ENCODE results near the gene PDK2. TPM values are rescaled to one million over a fixed set of nuclear protein-coding genes. Genes with fewer than 3 reads are reported as not detected.

PDK2 gene
- total RNA-seq, 1 experiment from 2014 or later, result 37.6 TPM

DNA sequence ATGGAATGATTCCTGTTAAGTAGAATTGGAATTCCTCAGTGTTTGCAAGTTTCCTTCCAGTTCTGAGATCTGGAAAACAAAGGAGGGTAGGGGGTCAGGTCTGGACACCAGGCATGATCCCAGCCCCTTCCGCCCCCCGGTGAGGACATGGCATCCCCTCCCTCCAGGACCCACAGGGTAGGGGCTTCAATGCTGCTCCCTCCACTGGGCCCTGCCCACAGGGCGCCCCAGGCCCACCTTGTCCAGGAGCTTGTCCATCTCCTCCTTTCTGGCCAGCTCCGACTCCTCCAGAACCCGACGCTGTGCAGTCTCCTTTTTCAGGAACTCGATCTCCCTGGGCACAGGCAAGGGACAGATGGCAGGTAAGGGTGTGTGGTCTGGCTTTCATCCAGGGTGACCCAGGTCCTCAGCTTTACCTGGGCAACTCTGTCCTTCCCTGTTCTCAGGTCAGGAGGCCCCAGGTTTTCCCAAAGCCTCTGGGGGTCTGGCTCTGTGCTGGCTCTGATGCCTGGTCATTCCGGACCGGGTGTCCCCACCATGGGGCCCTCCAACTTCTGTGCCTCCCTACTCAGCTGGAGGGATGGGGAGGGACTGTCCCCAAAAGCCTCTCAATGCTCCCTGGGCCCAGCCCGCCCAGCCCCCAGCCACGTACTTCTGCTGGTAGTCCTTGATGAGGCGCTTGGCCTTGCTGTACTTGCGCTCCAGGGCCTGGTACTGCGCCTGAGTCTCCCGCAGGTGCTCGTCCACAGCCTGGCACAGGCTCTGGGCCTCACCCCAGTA is 40.4 kb downstream of the PDK2 start:
- no peak for DNase-seq (ENCODE audit: low spot score)

DNA sequence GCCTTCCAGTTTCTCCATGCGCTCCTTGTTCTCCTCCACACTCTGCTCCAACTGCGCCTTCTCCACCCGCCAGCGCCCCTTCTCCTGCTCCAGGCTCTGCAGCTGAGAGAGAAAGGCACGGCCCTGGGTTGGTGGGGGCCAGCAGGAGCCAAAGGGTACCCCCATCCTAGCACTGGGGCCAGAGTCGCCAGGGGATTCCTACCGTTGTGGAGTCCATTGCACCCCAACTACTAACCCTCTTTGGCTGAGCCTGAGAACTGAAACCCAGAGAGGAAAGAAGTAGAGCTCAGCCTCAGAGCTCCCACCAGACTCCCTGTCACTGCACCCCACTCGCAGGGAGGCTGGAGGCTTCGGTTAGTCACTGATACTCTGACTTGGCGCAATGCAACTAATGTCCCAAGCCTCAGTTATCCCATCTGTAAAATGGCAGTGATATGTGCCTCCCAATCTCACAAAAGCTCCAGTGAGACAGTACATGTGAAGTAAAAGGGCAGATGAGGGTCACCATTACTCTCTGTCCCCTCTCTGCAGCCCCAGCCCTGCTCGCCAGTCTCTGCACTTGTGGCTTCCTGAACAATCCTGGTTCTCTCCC is 41.0 kb downstream of the PDK2 start:
- no peak for DNase-seq (ENCODE audit: low spot score)

DNA sequence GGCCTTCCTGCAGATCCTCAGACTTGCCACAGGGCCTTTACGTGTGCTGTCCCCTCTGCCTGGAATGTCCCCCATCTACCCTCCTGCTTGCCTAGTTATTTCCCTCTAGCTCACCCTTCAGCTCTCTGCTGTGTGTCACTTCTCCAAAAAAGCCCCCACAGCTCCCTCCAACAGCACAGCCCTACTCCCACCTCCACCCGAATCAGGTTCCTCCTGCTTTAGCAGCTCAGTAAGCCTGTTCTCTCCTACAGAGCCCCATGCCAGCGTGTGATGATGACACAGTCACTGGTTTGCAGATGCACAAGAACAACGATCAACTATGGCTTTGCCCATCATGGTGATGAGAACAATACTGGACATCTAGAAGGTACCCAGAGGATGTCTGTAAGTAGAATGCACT is 41.9 kb downstream of the PDK2 start:
- no peak for DNase-seq (ENCODE audit: low spot score)

DNA sequence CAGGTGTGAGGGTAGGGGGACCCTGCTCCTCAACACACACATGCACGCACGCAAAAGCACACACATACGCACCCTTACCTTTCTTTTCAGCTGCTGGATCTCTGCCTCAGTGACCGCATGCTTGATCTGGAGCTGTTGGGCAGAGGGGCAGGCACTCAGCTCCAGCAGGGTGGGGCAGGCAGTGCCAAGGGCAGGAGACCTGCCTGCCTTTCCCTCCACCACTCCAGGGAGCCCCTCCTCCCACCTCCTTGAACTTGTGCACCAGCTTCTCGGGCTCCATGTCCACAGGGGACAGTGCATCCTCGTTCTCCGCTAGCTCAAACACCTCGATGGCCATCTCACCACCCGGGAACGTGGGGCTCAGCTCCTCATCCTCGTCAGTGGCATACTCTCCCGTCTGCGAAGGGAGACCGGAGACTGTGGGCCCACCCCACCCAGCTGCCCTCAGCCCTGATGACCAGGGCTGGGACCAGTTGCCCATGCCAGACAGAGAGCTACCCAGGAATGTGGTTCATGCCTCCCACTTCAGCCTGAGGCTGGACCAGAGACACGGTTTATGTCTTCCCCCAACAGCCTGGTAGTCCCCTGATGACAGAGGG is 44.1 kb downstream of the PDK2 start:
- DNase-seq (ENCODE audit: low spot score), result no peak

DNA sequence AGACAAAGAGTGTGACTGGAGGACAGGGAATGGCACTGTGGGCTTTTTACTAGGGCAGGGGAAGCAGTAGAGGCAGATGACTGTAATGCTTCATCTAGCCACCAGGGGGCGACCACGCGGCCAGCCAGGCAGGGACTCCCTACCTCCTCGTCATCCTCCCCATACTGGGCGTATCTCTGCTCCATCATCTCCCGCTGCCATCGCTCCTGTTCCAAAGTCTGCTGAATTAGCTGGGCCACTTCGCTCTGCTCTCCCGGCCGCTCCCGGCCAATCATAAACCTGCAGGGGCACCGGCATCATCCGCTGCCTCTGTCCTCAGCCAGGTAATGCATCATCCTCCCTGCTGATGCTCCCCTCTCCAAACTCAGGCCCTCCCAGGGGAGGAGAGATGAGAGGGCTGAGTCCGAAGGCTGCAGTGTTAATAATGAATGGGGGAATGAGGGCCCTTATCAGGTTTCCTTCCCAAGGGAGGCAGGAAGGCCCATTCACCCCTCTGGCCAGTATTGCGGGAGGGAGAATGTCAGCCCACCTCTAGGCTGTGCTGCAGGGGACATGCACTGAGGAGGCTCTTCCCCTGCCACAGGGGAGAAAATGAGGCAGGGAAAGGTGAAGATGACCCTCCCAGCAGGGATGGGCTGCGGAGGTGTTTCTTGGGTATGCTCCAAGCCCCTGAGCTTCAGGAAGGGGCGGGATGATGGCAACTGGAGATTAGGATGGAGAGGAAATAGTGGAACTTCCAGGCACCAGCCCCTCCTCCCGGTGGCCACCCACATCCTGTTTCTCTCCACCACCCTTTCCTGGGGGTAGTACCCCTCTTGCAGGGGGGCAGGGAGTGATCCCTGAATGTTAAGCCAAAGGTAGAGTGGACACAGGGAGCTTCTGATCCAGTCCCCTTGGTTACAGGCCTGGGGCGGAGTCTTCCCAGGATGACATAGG is 45.1 kb downstream of the PDK2 start:
- peak; percentile 68 for DNase-seq (ENCODE audit: low spot score)

DNA sequence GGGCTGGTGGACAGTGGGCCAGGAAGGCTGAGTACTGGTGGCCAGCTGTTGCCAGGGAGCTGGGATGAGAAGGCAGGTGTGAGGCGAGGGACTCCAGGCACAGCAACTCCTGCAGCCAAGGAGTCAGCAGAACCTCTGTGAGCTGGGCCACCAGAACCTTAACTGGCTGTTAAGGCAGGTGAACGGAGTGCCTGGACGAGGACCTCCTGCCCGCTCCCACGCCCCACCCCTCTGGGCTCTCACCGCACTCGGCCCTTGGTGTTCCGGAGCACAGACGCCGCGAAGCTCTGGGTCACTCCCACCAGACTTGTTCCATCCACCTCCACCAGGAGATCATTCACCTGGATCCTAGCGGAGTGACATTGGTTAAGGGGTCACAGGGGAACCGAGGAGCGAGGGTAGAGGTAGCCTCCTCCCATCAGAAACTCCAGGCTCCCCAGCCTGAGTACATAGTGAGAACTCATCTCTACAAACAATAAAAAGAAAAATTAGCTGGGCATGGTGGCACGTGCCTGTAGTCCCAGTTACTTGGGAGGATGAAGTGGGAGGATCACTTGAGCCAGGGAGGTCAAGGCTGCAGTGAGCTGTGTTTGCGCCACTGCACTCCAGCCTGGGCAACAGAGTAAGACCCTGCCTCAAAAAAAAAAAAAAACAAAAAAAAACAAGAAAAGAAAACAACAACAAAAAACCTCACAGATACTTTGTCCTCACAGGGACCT is 46.0 kb downstream of the PDK2 start:
- no peak for DNase-seq (ENCODE audit: low spot score)

DNA sequence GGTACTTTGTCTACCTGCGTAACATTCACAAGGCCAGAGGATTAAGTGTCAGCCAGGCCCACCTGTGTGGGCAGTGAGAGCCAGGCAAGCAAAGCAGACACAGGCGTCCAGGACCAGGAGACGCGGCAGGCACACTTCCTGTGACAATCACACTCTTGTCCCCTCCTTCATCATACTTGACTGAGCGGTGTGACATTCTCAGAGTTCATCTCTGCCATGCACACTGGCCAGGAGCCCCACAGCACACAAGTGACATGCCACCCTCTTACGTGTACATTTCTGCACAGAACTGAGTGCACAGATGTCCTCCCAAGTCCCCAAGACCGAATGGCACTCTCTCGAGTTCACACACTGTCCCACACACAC is 46.6 kb downstream of the PDK2 start:
- DNase-seq (ENCODE audit: low spot score), result no peak

DNA sequence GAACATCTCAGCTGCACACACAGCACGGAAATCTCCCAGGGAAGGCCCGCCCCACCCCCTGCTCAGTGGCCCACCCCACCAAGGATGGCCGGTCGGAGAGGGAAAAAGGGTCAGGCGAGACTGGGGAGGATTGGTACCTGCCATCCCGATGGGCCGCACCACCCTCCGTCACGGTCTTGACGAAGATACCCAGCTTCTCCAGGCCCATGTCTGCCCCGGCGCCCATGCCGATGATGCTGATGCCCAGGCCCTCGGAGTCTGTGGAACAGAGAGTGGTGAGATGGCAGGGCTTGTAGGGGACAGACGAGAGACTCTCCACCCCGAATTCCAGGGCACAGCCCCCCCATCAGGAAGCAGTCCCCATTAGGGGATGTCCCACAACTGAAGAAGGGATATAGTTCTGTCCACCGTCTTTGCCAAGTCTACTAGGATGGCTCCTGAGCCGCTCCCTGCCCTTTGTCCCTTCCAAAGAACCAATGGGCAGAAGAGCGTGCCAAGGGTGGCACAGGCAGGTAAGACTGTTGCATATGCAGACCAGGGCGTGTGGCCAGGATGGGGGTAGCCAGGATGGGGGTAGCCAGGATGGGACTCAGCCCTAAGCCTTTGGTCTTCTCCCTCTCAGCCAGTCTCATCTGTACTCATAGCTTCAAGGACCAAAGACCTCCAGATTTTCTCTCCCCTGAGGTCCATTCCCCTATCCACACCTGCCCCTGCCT is 48.5 kb downstream of the PDK2 start:
- DNase-seq (ENCODE audit: low spot score), result no peak

DNA sequence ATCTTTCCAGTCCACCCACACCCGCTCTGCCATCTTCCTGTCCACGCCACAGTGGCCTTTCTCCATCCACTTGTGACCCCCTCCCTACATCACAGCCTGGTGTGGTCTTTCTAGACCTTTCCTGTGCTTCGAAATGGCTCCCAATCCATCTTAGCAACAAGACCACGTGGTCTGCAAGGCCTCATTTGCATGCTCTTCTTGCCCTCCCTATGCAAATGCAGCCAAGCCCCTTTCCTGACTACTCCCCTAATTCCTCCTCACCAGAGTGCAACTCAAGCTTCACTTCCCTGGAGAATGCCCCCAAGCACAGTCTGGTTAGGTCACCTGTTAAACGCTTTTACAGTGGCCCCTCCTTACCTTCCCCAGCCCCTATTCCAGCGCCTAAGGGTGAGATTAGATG is 49.2 kb downstream of the PDK2 start:
- no peak for DNase-seq (ENCODE audit: low spot score)

DNA sequence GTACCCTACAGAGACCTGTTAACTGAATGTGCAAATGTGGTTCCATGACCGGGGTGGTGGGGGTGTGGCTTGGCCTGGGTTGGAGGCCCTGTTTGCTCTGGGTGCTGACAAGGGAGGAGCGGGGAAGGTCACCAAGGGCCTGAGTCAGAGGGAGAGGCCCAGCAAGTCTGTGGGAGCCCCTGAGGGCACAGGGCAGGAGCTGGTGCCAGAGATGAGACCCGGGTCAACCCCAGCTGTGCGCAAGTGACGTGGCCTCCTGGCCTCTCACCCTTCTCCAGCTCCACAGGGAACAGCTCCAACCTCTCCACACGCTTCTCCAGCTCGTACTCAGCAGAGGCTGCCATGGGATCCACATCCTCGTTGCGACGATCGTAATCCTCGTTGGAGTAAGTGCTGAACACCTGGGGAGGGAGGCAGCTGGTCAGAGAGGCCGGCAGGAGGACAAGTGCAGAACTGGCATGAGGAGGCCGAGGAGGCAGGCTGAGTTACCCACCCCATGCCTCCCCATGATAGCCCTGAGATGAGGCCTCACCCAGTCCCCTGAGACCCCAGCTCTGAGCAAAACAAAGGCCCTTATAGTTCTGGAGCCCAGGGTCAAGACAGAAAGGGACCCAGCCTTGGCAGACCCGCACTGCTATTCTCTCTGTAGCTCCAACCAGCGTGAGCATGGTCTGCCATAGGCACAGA is 49.8 kb downstream of the PDK2 start:
- DNase-seq (ENCODE audit: low spot score), result no peak

DNA sequence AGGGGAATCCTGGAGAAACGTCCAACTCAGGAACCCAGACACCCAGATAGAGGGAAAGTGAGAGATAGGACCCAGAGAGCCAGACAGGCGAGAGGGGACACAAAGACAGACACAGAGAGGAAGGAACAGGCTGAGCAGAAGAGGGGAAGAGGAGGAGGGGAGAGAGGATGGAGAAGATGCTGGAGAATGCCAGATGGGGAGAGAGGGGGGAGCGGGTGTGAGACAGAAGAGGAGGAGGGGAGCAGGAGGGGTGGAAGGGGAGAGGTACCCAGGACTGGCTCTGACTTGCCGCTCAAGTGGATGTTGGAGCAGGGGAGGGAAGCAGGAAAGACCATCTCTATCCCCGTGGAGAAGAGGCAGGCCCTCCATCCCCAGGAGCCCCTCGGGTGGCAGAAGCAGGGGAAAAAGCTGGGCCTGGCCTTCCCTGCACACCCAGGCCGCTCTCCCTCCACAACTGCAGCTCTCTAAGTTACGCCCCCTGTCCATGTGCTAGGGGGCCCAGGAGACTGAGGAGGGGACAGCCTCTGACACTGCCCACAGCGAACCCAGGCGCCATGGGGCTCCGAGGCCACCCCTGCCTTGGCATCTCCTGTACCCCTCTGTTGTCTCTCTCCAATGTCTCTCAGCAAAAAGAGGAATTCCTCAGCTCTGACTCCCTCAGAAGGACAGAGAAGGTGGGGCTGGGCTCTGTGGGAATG is 50.5 kb downstream of the PDK2 start:
- DNase-seq (ENCODE audit: low spot score), result no peak

DNA sequence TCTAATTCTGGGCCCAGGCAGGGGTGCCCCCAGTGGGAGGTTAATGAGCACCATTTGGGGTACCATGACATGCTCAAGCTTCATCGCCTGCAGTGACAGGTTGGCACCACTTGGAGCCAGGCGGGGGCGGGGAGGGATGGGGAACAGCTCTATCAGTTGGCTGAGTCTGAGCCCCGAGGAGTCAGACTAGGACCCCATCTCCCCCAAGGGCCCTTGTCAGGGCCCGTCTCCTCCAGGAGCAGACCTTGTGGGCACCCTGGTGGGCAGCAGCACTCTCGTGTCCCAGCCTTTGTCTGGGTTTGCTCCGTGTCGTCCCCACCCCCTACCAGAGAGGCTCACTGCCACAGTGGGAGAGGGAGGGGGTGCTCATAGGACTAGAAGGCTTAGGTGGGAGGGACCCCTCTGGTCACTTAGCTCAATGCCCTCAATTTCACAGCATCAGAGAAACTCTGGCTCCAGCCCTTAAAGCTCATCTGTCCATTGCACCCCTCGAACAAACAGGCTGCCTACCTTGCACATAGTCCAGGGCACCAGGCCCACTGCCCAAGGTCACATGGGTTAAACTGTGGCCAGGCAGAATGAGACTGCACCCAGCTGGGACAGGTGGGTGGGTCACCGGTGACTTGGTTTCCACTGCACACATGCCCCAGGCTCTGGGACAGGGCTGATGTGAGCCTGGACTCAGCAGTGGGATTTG is 51.2 kb downstream of the PDK2 start:
- no peak for DNase-seq (ENCODE audit: low spot score)

DNA sequence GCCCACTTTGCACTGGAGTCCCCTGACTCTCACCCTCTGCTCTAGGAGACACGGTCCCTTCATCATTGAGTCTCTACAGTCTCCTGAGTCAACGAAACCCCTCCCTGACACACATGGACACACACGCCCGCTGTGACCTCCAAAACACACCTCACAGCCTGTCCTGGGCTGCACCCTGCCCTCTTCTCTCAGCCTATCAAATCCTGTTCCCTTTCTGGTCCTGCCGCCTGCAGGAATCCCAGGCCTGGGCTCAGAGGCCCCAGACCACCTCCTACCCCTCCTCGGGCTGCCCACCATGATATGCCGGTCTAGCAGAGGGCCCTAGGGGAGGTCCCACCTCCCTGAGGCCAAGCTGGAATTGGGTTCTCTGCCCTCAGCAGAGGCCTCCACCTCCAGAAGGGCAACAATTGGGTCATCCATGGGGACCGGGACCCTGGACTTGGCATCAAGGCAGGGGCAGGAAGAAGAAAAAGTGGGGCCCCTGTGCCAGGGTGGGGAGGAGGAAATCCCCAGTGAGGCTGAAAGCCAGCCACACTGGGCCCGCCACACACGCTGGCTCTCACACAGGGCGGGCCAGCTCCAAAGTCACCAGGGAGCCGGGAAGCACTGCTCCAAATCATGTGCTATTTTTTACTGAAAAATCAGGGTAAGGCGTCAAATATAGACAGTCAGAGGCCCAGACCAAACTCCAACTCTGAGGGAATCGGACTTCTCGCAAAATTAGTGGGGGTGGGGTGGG is 51.9 kb downstream of the PDK2 start:
- no peak for DNase-seq (ENCODE audit: low spot score)

DNA sequence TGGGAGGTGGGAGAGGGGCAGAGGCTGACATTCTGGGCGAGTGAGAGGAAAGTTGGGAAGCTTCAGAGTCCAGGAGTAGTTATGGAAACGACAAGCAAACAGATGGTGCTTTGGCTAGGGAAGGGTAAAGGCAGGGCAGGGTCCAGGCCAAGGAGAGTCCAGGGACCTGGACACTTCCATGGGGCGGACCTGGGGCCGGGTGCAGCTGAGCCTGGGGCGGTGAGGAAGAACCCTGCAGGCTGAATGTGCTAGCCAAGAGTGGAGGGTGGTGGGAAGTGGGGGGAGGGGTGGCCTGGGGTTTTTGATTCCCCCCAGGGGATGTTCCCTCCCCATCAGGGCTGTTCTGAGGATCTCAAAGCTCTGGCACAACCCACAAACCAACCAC is 52.7 kb downstream of the PDK2 start:
- no peak for DNase-seq (ENCODE audit: low spot score)

DNA sequence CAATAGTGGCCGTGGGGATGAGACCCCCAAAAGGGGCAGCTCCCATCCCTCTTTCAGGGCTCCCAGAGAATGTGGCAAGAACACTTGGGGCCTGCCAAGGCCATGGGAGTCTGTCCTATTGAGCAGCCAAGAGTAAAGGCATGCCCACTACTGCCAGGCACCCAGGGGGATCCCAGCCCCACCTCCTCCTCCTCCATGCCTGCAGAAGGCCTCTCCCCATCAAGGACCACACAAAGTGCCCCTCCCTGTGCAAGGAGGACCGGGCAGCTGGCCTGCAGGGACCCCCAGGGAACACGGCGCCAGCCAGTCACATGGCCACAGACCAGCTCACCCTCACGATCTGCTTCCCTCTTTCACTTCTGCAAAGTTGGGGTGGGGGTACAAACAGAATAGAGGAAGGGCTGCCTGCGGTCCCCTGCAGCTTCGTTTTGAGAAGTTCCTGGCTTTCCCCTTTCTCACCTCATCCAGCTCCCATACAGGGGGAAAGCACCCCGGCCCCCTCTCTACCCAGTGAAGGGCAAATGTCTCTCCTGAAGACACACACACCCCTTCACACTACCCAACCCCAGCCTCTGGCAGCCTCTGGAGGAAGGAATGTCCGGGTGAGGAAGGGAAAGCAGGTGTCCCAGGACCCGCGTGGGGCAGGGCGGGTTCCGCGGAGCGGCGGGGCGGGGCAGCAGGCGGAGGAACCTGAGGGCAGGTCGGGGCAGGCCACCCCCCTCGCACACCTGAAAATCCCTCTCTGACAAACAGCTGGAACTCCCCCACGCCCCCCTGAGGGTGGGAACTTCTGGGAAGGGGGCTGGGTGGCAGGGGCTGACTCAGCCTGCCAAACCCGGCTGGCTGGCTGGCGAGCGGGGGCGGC is 53.3 kb downstream of the PDK2 start:
- no peak for DNase-seq (ENCODE audit: low spot score)

DNA sequence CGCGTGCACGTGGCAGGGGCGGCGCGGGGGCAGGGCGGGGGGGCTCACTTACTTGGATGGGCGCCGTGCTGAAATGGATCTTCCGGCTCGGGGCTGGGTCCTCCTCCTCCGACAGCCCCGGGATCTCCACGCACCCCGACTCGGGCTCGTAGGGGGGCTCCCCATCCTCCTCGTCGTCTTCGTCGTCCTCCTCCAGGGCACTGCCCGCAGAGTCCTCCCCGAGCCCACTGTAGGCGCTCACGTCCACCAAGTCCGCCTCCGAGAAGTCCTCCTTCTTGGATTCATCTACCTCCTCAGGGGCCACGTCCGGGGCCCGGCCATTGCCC is 53.9 kb downstream of the PDK2 start:
- no peak for DNase-seq (ENCODE audit: low spot score)

Data from H4 (cell line).